Measurements from ENCODE around the gene TIMELESS. TPM values are rescaled to one million over a fixed set of nuclear protein-coding genes. Genes with fewer than 3 reads are reported as not detected.

Gene TIMELESS
- total and polyA plus RNA-seq, 2 experiments from 2014 or later: 28.7 to 54.8 TPM

- no peaks in the 10 kb centered on the region for H4K20me1 ChIP-seq (replicated peaks; ENCODE audit: insufficient read depth)
Observed at GRCh38 chr12:56414401-56414800, 34.8 kb downstream of the TIMELESS start.

More at GRCh38 chr12:56414401-56414800, 34.8 kb downstream of the TIMELESS start:
- Mint-ChIP-seq H3K9me3 (no peaks in the 10 kb centered on the region; the same call in 2 of the 3 replicates), H3K4me3 (no peak overlapping the region), H3K27me3 (ENCODE audit: insufficient read depth, low read depth, poor library complexity) (peaks cover 4% of the 10 kb centered on the region), H3K27ac (no peak overlapping the region), H3K36me3 (ENCODE audit: low read depth) (peaks cover 36% of the 10 kb centered on the region), H3K4me1 (no peaks in the 10 kb centered on the region)
- Histone ChIP-seq H3K4me1 (ENCODE audit: insufficient read depth) (no peaks in the 10 kb centered on the region), H3K36me3 (ENCODE audit: insufficient read depth) (peaks cover 7% of the 10 kb centered on the region), H3K9me2 (ENCODE audit: insufficient read depth) (no peaks in the 10 kb centered on the region), H3K4me2 (no peak overlapping the region), H2AFZ (no peak overlapping the region), H3K27me3 (ENCODE audit: insufficient read depth) (no peaks in the 10 kb centered on the region), H3F3A (replicated peaks; ENCODE audit: low read depth) (0 out of 2 replicates have a peak, but pooled peaks cover 3% of the 10 kb centered on the region), H3K4me3 (no peak overlapping the region), H3K27ac (ENCODE audit: low read depth) (no peak overlapping the region), H3K79me2 (replicated peaks; ENCODE audit: insufficient read depth) (no peaks in the 10 kb centered on the region)
- DNase-seq (ENCODE audit: low spot score): no peak
- ATAC-seq: no peak
- no peak for TF ChIP-seq ZNF114 (CRISPR knock-in tag; IDR thresholded peaks at IDR 0.05)
- no peak for TF ChIP-seq REST (IDR thresholded peaks at IDR 0.05; ENCODE audit: unreplicated experiment)
- TF ChIP-seq CTCF (conservative IDR thresholded peaks at IDR 0.05; ENCODE audit: low read depth in 2 of 2): no peak
- no peak for TF ChIP-seq STAT1 (IDR thresholded peaks at IDR 0.05; ENCODE audit: unreplicated experiment)
- no peak for TF ChIP-seq ZNF462 (CRISPR knock-in tag; IDR thresholded peaks at IDR 0.05)
- TF ChIP-seq CREB1 (CRISPR knock-in tag; IDR thresholded peaks at IDR 0.05; ENCODE audit: low read depth): no peak
- no peak for TF ChIP-seq POLR2AphosphoS5 (IDR thresholded peaks at IDR 0.05; ENCODE audit: low read depth)
- TF ChIP-seq ETS1 (IDR thresholded peaks at IDR 0.05): no peak
- no peak for TF ChIP-seq EZH2phosphoT487 (IDR thresholded peaks at IDR 0.05; ENCODE audit: unreplicated experiment)
- TF ChIP-seq NANOG (IDR thresholded peaks at IDR 0.05; ENCODE audit: borderline replicate concordance): no peak
- TF ChIP-seq JUNB (IDR thresholded peaks at IDR 0.05; ENCODE audit: unreplicated experiment): no peak
- TF ChIP-seq ZNF331 (CRISPR knock-in tag; IDR thresholded peaks at IDR 0.05; ENCODE audit: low read depth): no peak
- TF ChIP-seq EZH2 (IDR thresholded peaks at IDR 0.05; ENCODE audit: low read depth, unreplicated experiment): no peak

Data from GM23338 (cell line).